ENCODE results near the gene TRAK2. TPM values are rescaled to one million over a fixed set of nuclear protein-coding genes. Genes with fewer than 3 reads are reported as not detected.

The TRAK2 gene
- total RNA-seq, 3 donors from 2014 or later = 65.6 to 82.2 (median 76.0) TPM

DNA sequence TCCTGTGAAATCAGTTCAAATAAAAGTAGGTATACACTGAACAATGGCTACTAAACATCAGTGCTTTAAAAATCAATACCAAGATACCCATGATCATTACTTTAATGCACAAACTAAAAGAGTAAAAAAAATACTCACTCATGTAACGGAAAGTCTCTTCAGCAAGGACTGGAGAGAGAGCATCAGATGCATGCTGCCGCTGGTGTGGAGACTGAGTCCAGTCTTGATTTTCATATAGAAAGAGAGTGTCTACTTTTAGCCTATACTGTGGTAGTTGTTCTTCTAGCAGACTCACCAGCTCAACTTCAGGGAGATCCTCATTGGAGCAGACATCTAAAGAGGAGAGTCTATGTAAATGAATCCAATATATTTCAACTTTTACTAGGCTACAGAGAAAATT, 44.0 kb downstream of the TRAK2 start:
- Histone ChIP-seq H3K9me3 (no peaks in the 10 kb centered on the region), H3K36me3 (ENCODE audit: low read depth) (no peaks in the 10 kb centered on the region), H3K4me3 (no peak overlapping the region), H3K4me1 (ENCODE audit: low read depth) (peaks cover 14% of the 10 kb centered on the region)
- ATAC-seq (no peak), DNase-seq (no peak)
- TF ChIP-seq, protein P1, sequence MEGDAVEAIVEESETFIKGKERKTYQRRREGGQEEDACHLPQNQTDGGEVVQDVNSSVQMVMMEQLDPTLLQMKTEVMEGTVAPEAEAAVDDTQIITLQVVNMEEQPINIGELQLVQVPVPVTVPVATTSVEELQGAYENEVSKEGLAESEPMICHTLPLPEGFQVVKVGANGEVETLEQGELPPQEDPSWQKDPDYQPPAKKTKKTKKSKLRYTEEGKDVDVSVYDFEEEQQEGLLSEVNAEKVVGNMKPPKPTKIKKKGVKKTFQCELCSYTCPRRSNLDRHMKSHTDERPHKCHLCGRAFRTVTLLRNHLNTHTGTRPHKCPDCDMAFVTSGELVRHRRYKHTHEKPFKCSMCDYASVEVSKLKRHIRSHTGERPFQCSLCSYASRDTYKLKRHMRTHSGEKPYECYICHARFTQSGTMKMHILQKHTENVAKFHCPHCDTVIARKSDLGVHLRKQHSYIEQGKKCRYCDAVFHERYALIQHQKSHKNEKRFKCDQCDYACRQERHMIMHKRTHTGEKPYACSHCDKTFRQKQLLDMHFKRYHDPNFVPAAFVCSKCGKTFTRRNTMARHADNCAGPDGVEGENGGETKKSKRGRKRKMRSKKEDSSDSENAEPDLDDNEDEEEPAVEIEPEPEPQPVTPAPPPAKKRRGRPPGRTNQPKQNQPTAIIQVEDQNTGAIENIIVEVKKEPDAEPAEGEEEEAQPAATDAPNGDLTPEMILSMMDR (IDR thresholded peaks at IDR 0.05) = no peak
- intact Hi-C loops (cut with DNase I, micrococcal nuclease) = no loop called here

DNA sequence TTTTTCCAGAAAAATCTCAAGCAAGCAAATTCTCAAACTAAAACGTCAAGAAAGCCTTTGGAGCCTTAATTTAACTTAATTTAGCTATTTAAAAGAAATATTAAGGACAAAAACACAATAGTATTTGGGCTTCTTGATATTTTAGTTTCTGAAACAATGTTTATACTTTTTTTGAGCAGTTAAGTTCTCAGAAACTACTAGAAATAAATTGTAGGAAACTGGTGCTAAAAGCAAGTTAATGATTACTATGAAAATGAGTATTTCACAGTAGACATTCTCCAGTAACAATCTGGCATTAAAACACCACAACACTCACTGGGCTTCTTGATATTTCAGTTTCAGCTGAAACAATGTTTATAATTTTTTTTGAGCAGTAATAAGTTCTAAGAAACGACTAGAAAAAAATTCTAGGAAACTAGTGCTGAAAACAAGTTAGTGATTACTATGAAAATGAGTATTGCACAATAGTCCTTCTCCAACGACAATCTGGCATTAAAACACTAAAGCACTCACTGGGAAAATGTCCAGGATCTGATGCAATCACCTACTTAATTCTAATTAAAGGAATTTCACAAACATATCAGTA, 45.1 kb downstream of the TRAK2 start:
- peak; percentile 31 for ATAC-seq
- peak in 1 of 3 donors; percentile 53 for DNase-seq
- TF ChIP-seq, protein P1 (IDR thresholded peaks at IDR 0.05) = no peak
- intact Hi-C loops (cut with DNase I, micrococcal nuclease) = no loop called here
- no peaks in the 10 kb centered on the region for H3K36me3 ChIP-seq (ENCODE audit: low read depth)
- H3K4me3 ChIP-seq = no peak overlapping the region
- H3K4me1 ChIP-seq (ENCODE audit: low read depth) = peaks cover 14% of the 10 kb centered on the region
- H3K9me3 ChIP-seq = no peaks in the 10 kb centered on the region

DNA sequence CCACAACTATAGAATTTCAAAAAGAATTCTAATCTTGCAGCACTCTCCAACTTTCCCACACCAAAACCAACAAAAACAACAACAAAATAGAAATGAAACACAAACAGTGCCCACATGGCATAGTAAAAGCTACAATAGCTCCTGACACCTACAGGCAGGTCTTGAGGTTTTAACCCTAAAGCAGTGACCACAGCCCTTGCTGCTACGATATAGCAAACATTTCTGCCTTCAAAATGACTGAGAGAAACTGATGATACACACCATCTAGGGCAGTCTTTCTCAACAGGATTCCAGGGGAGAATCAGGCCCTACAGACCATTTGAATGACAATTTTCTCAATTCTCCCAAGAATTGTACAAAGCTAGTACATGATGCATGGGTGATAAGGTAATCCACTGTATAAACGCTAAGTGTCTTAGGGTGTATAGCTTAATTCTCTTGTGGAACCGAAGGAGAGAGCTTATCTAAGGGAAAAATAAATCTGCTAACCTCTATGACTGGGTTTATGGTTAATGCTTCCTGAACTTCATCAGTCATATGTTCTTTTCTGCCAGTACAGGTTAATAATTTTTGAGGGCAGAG, 46.5 kb downstream of the TRAK2 start:
- no peak for DNase-seq
- Histone ChIP-seq H3K4me3 (no peak overlapping the region), H3K4me1 (ENCODE audit: low read depth) (peaks cover 14% of the 10 kb centered on the region), H3K9me3 (no peaks in the 10 kb centered on the region), H3K36me3 (ENCODE audit: low read depth) (no peaks in the 10 kb centered on the region)
- TF ChIP-seq, protein P1 (IDR thresholded peaks at IDR 0.05) = no peak
- intact Hi-C loops (cut with DNase I, micrococcal nuclease) = no loop called here
- ATAC-seq = no peak

DNA sequence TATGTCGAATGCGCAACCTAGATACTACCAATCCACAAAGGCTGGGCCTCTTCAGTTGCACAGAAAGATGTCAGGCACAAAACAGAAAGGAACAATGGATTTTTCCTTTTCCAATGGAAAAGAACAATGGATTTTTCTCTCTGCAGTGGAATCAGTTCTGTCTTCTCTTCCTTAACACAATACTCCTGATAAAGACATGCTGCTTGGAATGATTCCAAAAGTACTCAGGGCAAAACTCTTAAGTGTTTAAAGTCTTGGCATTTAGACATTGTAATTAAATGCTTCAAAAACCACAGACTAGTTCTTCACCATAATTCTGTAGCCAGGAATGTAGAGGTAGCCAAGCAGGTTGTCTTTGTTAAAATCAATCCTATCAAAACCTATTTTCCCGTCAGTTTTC, 47.4 kb downstream of the TRAK2 start:
- TF ChIP-seq, protein P1 (IDR thresholded peaks at IDR 0.05) = no peak
- no peaks in the 10 kb centered on the region for H3K9me3 ChIP-seq
- intact Hi-C loops (cut with DNase I, micrococcal nuclease) = no loop called here
- ATAC-seq = no peak
- peaks cover 14% of the 10 kb centered on the region for H3K4me1 ChIP-seq (ENCODE audit: low read depth)
- H3K4me3 ChIP-seq = no peak overlapping the region
- DNase-seq = no peak
- no peaks in the 10 kb centered on the region for H3K36me3 ChIP-seq (ENCODE audit: low read depth)

DNA sequence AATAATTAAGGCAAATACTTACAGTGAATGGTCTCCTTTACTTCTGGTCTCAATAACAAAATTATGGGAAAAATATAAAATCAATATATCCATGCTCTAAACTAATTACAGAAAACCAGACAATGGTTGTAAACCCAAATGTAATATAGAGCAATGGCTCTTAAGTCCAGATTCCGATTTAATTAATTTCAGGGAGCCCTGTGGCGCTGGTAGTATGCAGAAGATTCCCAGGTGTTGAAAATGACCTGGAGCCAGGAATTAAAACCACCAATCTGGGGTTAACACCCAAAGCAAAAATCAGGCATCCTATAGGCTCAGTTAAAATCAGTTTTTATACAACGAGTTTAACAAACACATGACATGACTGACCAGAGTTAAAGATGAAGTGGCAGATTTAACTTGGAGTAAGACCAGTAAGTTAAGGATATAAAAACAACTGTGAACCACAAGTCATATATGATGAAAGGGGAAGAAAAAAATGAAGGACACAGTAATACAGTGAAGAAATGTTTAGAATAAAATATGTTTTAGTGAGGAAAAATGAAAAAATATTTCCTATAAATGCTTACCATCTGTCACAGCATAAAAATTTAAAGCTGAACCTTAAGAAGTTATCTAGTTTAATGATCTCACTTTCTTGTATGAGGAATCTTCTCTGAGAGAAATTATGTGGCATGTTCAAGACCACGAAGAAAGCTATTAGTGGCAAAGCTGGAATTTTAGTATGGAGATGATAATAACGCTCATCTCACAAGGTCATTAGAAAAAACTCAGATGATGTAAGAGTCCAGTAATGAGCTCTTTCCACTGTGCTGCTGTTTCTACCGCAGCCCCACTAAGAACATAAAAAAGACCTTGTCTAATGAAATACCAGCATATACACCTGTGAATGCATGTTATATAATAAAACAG, 48.4 kb downstream of the TRAK2 start:
- no peak for DNase-seq
- no peaks in the 10 kb centered on the region for H3K9me3 ChIP-seq
- H3K4me1 ChIP-seq (ENCODE audit: low read depth) = peaks cover 14% of the 10 kb centered on the region
- no peak overlapping the region for H3K4me3 ChIP-seq
- H3K36me3 ChIP-seq (ENCODE audit: low read depth) = no peaks in the 10 kb centered on the region
- ATAC-seq = no peak
- intact Hi-C loops (cut with DNase I, micrococcal nuclease) = no loop called here
- TF ChIP-seq, protein P1 (IDR thresholded peaks at IDR 0.05) = no peak

All from mucosa of descending colon (tissue), 3 donors.